Skeletal muscle tissue (tissue), 4 donors: ENCODE measurements around the gene ZMYND10. TPM values are rescaled to one million over a fixed set of nuclear protein-coding genes. Genes with fewer than 3 reads are reported as not detected.

Experiments
- H3K27ac ChIP-seq: one replicate; pipeline ENCODE4 v1.7.0; 2013; ENCODE audit warnings: mild to moderate bottlenecking, low read depth, low read length, inconsistent platforms
- H3K27me3 ChIP-seq, 3 donors: one replicate each; pipeline ENCODE4 v1.7.0; 2013; ENCODE audit warnings: low read length in 3 of 3; ENCODE audit not compliant: control insufficient read depth in 3 of 3, insufficient read depth in 3 of 3
- H3K36me3 ChIP-seq, 3 donors: one replicate each; pipeline ENCODE4 v1.7.0; 2013; ENCODE audit warnings: low read length in 3 of 3; ENCODE audit not compliant: control insufficient read depth in 3 of 3, insufficient read depth in 3 of 3
- H3K4me1 ChIP-seq, 3 donors: one replicate each; pipeline ENCODE4 v1.7.0; 2013; ENCODE audit warnings: low read length in 3 of 3, mild to moderate bottlenecking in 3 of 3; ENCODE audit not compliant: control insufficient read depth in 3 of 3, insufficient read depth in 3 of 3
- H3K4me3 ChIP-seq, 3 donors: one replicate each; pipeline ENCODE4 v1.7.0; 2013; ENCODE audit warnings: low read length in 3 of 3
- H3K9ac ChIP-seq, 3 donors: one replicate each; pipeline ENCODE4 v1.7.0; 2013; ENCODE audit warnings: low read length in 3 of 3, mild to moderate bottlenecking in 3 of 3, moderate library complexity in 2 of 3, low read depth in 1 of 3
- H3K9me3 ChIP-seq, 3 donors: one replicate each; pipeline ENCODE4 v1.7.0; 2013; ENCODE audit warnings: low read length in 3 of 3; ENCODE audit not compliant: control insufficient read depth in 3 of 3
- total RNA-seq: library from RNA; depleted of rRNA; stranded (reverse); fragments of >200 nt; gene quantifications from one replicate; pipeline ENCODE4 v1.2.3, GENCODE V29; 2014
- donor health status: Osteomylitis.

Gene ZMYND10
- total RNA-seq, 1 donor from 2014 or later: 0.52 TPM

GRCh38 chr3:50299929-50300680, 45.4 kb downstream of the ZMYND10 start:
- Histone ChIP-seq H3K9me3 (no peaks in the 10 kb centered on the region), H3K4me3 (peak overlapping the region; percentile 84 to 86 (median 86)), H3K27ac (peak overlapping the region; percentile 88), H3K9ac (peak overlapping the region; percentile 83 to 96 (median 94)), H3K4me1 (peaks cover 44 to 54% (median 44%) of the 10 kb centered on the region in 3 donors), H3K36me3 (peaks cover 0 to 5% (median 4%) of the 10 kb centered on the region in 3 donors), H3K27me3 (no peaks in the 10 kb centered on the region)

- Histone ChIP-seq H3K27me3 (no peaks in the 10 kb centered on the region), H3K4me1 (peaks cover 44 to 54% (median 44%) of the 10 kb centered on the region in 3 donors), H3K27ac (peak overlapping the region; percentile 88), H3K36me3 (peaks cover 0 to 5% (median 4%) of the 10 kb centered on the region in 3 donors), H3K9me3 (no peaks in the 10 kb centered on the region), H3K4me3 (peak overlapping the region; percentile 84 to 86 (median 86)), H3K9ac (peak overlapping the region; percentile 83 to 96 (median 94))
These were observed 45.9 kb downstream of the ZMYND10 start for GRCh38 chr3:50299638-50299928.

- peak within 1 kb of the TSS; percentile 96 to 98 (median 98) for H3K4me3 ChIP-seq
- no peaks in the 10 kb centered on the region for H3K27me3 ChIP-seq
- H3K36me3 ChIP-seq: peaks cover 0 to 5% (median 4%) of the 10 kb centered on the region in 3 donors
- H3K27ac ChIP-seq: peak within 1 kb of the TSS; percentile 88
- H3K9me3 ChIP-seq: no peaks in the 10 kb centered on the region
- H3K4me1 ChIP-seq: peaks cover 44 to 54% (median 44%) of the 10 kb centered on the region in 3 donors
- peak within 1 kb of the TSS; percentile 83 to 98 (median 94) for H3K9ac ChIP-seq
These were observed 46.5 kb downstream of the ZMYND10 start, which contains the start of the genes HYAL3 and NAA80 for GRCh38 chr3:50298836-50299637. Gene HYAL3, minus strand, starts transcription at chr3:50299405. Its CDS starts 3,803 bp downstream, at chr3:50295602. Gene NAA80, minus strand, starts transcription at chr3:50299405. Its CDS starts 1,942 bp downstream, at chr3:50297463.

GRCh38 chr3:50297896-50298725, 47.4 kb downstream of the ZMYND10 start:
- Histone ChIP-seq H3K27me3 (no peaks in the 10 kb centered on the region), H3K4me3 (peak overlapping the region; percentile 96 to 98 (median 98)), H3K9ac (peak overlapping the region; percentile 79 to 98 (median 93)), H3K36me3 (peaks cover 0 to 5% (median 4%) of the 10 kb centered on the region in 3 donors), H3K9me3 (no peaks in the 10 kb centered on the region), H3K4me1 (peaks cover 44 to 55% (median 48%) of the 10 kb centered on the region in 3 donors), H3K27ac (peak overlapping the region; percentile 88)

- Histone ChIP-seq H3K27me3 (no peaks in the 10 kb centered on the region), H3K27ac (no peak overlapping the region), H3K36me3 (peaks cover 0 to 5% (median 4%) of the 10 kb centered on the region in 3 donors), H3K9me3 (no peaks in the 10 kb centered on the region), H3K9ac (peak overlapping the region in 1 of 3 donors; percentile 16), H3K4me1 (peaks cover 43 to 54% (median 47%) of the 10 kb centered on the region in 3 donors), H3K4me3 (no peak overlapping the region)
These were observed 48.2 kb downstream of the ZMYND10 start for GRCh38 chr3:50297384-50297775.

- H3K9me3 ChIP-seq: no peaks in the 10 kb centered on the region
- H3K9ac ChIP-seq: no peak overlapping the region
- H3K4me3 ChIP-seq: no peak overlapping the region
- peaks cover 40 to 49% (median 42%) of the 10 kb centered on the region in 3 donors for H3K4me1 ChIP-seq
- H3K36me3 ChIP-seq: peaks cover 0 to 5% (median 4%) of the 10 kb centered on the region in 3 donors
- no peak overlapping the region for H3K27ac ChIP-seq
- no peaks in the 10 kb centered on the region for H3K27me3 ChIP-seq
These were observed 48.7 kb downstream of the ZMYND10 start for GRCh38 chr3:50296721-50297383.

- Histone ChIP-seq H3K9me3 (no peaks in the 10 kb centered on the region), H3K36me3 (peaks cover 0 to 4% (median 2%) of the 10 kb centered on the region in 3 donors), H3K27me3 (no peaks in the 10 kb centered on the region), H3K27ac (no peak overlapping the region), H3K4me1 (peaks cover 44 to 55% (median 45%) of the 10 kb centered on the region in 3 donors), H3K4me3 (no peak overlapping the region), H3K9ac (no peak overlapping the region)
These were observed 49.7 kb downstream of the ZMYND10 start for GRCh38 chr3:50295553-50296431.

- Histone ChIP-seq H3K4me3 (no peak overlapping the region), H3K27ac (no peak overlapping the region), H3K4me1 (peaks cover 34 to 54% (median 36%) of the 10 kb centered on the region in 3 donors), H3K36me3 (peaks cover 6 to 12% (median 10%) of the 10 kb centered on the region in 3 donors), H3K27me3 (no peaks in the 10 kb centered on the region), H3K9me3 (no peaks in the 10 kb centered on the region), H3K9ac (no peak overlapping the region)
These were observed 50.8 kb downstream of the ZMYND10 start for GRCh38 chr3:50294492-50295403.
